SK-N-SH (cell line): ENCODE measurements around the gene CRYGC. TPM values are rescaled to one million over a fixed set of nuclear protein-coding genes. Genes with fewer than 3 reads are reported as not detected.

ENCODE experiments used
- CTCF ChIA-PET: fragments of 300-600, 350-600 bp; formaldehyde crosslinking; extraction: SDS; loops from one replicate; lab custom pipeline; 2021; lab: Yijun Ruan, JAX
- POLR2A ChIA-PET: fragments of 350-600 bp; sonication (Branson Sonifier 250); formaldehyde crosslinking; extraction: SDS; loops from one replicate; lab custom pipeline; 2020; ENCODE audit warnings: antibody characterized with exemption, inconsistent platforms; lab: Yijun Ruan, JAX
- DNase-seq: peaks from one replicate; pipeline ENCODE4 v3.0.0; 2012
- H2AFZ ChIP-seq: fragments of 200-600 bp; sonication (generic); 2 replicates; pipeline ENCODE4 v1.8.1; 2016; ENCODE audit warnings: antibody characterized with exemption, mild to moderate bottlenecking, low read depth
- H3F3A ChIP-seq: fragments of 200-600 bp; sonication (generic); replicated peaks from 2 replicates; pipeline ENCODE3; 2016; ENCODE audit warnings: antibody characterized with exemption, mild to moderate bottlenecking; ENCODE audit not compliant: insufficient read depth
- H3K27ac ChIP-seq, 2 experiments: fragments of 200-500 bp in 1 of 2; fragments of 200-600 bp in 1 of 2; sonication (Bioruptor generic) in 1 of 2; sonication (generic), shearing (Covaris generic) in 1 of 2; 2 replicates each; pipeline versions ENCODE4 v1.5.1 to v1.6.1; 2014 to 2016; ENCODE audit warnings: low read depth in 2 of 2, inconsistent platforms in 1 of 2, low read length in 1 of 2, mild to moderate bottlenecking in 1 of 2, mixed read lengths in 1 of 2
- H3K27me3 ChIP-seq: fragments of 200-600 bp; sonication (generic), shearing (Covaris generic); 2 replicates; pipeline ENCODE4 v1.6.1; 2016; ENCODE audit warnings: mixed run types; ENCODE audit not compliant: insufficient read depth
- H3K36me3 ChIP-seq, 2 experiments: fragments of 200-500 bp in 1 of 2; fragments of 200-600 bp in 1 of 2; sonication (Bioruptor generic) in 1 of 2; sonication (generic) in 1 of 2; replicated peaks in 1 of 2; 2 replicates each; pipeline versions ENCODE3 to v1.5.1; 2014 to 2016; ENCODE audit warnings: low read length in 1 of 2, mild to moderate bottlenecking in 1 of 2; ENCODE audit not compliant: insufficient read depth in 2 of 2, control insufficient read depth in 1 of 2
- H3K4me1 ChIP-seq, 2 experiments: fragments of 200-500 bp in 1 of 2; fragments of 200-600 bp in 1 of 2; sonication (Bioruptor generic) in 1 of 2; sonication (generic), shearing (Covaris generic) in 1 of 2; 2 replicates each; pipeline versions ENCODE4 v1.5.1 to v1.6.1; 2014 to 2016; ENCODE audit warnings: low read depth in 1 of 2, low read length in 1 of 2, mixed run types in 1 of 2; ENCODE audit not compliant: insufficient read depth in 2 of 2, control insufficient read depth in 1 of 2
- H3K4me2 ChIP-seq: fragments of 200-600 bp; sonication (generic), shearing (Covaris generic); 2 replicates; pipeline ENCODE4 v1.6.1; 2017; ENCODE audit warnings: mixed run types
- H3K4me3 ChIP-seq, 2 experiments: fragments of 200-500 bp in 1 of 2; fragments of 200-600 bp in 1 of 2; sonication (Bioruptor generic) in 1 of 2; sonication (generic), shearing (Covaris generic) in 1 of 2; 2 replicates each; pipeline versions ENCODE4 v1.5.1 to v1.8.1; 2014 to 2016; ENCODE audit warnings: low read depth in 2 of 2, inconsistent platforms in 1 of 2, low read length in 1 of 2, mild to moderate bottlenecking in 1 of 2, mixed read lengths in 1 of 2, moderate library complexity in 1 of 2
- H3K79me2 ChIP-seq: fragments of 200-600 bp; sonication (generic); 2 replicates; pipeline ENCODE4 v1.8.1; 2017; ENCODE audit warnings: mild to moderate bottlenecking; ENCODE audit not compliant: insufficient read depth
- H3K9ac ChIP-seq: fragments of 200-600 bp; sonication (generic); 2 replicates; pipeline ENCODE4 v1.6.1; 2017; ENCODE audit warnings: mixed run types
- H3K9me2 ChIP-seq: fragments of 200-600 bp; sonication (generic); 2 replicates; pipeline ENCODE4 v1.6.1; 2017; ENCODE audit warnings: mixed run types
- H3K9me3 ChIP-seq: fragments of 200-600 bp; sonication (generic); 2 replicates; pipeline ENCODE4 v1.6.1; 2017; ENCODE audit warnings: mixed run types, mild to moderate bottlenecking, moderate library complexity
- H4K20me1 ChIP-seq: fragments of 200-600 bp; sonication (generic); 2 replicates; pipeline ENCODE4 v1.6.1; 2017; ENCODE audit warnings: mild to moderate bottlenecking, mixed run types; ENCODE audit not compliant: insufficient read depth
- CHD2 ChIP-seq: fragments of 150-350 bp; IDR thresholded peaks from 2 replicates; pipeline ENCODE4 v1.6.1; 2018; ENCODE audit warnings: low read length; ENCODE audit not compliant: partially characterized antibody
- EP300 ChIP-seq, 2 experiments: IDR thresholded peaks; 2 replicates each; pipeline versions ENCODE4 v1.4.0 to v1.6.1; 2012; ENCODE audit warnings: borderline replicate concordance in 1 of 2, low read depth in 1 of 2, low read length in 1 of 2
- EZH2phosphoT487 ChIP-seq: fragments of 200-600 bp; sonication (generic); IDR thresholded peaks from 2 replicates; pipeline ENCODE4 v1.6.1; 2017; ENCODE audit warnings: low read depth, mixed run types, mild to moderate bottlenecking, antibody characterized with exemption, moderate library complexity, borderline replicate concordance
- FOXJ3 ChIP-seq: sonication (generic); formaldehyde crosslinking; IDR thresholded peaks from 2 replicates; pipeline ENCODE4 v1.5.1; 2020; ENCODE audit warnings: mild to moderate bottlenecking, missing genetic modification reagents
- FOXM1 ChIP-seq: IDR thresholded peaks from 2 replicates; pipeline ENCODE4 v1.4.0; 2012; ENCODE audit warnings: low read depth, mild to moderate bottlenecking
- GABPA ChIP-seq: IDR thresholded peaks from 2 replicates; pipeline ENCODE4 v1.4.0; 2012; ENCODE audit warnings: low read depth, mild to moderate bottlenecking
- GATA2 ChIP-seq: sonication (generic); formaldehyde crosslinking; IDR thresholded peaks from 2 replicates; pipeline ENCODE4 v1.5.0; 2020; ENCODE audit warnings: mild to moderate bottlenecking, missing genetic modification reagents
- JUND ChIP-seq: IDR thresholded peaks from 2 replicates; pipeline ENCODE4 v1.4.0; 2012
- MXI1 ChIP-seq: IDR thresholded peaks from 2 replicates; pipeline ENCODE4 v1.6.1; 2012; ENCODE audit warnings: mild to moderate bottlenecking, low read depth, low read length, improper control_type of control experiment
- NFIC ChIP-seq: IDR thresholded peaks from 2 replicates; pipeline ENCODE4 v1.4.0; 2012; ENCODE audit warnings: borderline replicate concordance
- NRF1 ChIP-seq: IDR thresholded peaks from 2 replicates; pipeline ENCODE4 v1.6.1; 2012; ENCODE audit warnings: low read depth, mild to moderate bottlenecking, low read length
- RCOR1 ChIP-seq: fragments of 150-350 bp; IDR thresholded peaks from 2 replicates; pipeline ENCODE4 v1.6.1; 2017; ENCODE audit warnings: antibody characterized with exemption, low read length
- RFX5 ChIP-seq: IDR thresholded peaks from 2 replicates; pipeline ENCODE4 v1.6.1; 2012; ENCODE audit warnings: mild to moderate bottlenecking, improper control_type of control experiment, low read length
- RXRA ChIP-seq: IDR thresholded peaks from 2 replicates; pipeline ENCODE4 v1.4.0; 2012; ENCODE audit warnings: low read depth, mild to moderate bottlenecking, borderline replicate concordance
- SMC3 ChIP-seq: IDR thresholded peaks from 2 replicates; pipeline ENCODE4 v1.6.1; 2012; ENCODE audit warnings: low read depth, low read length, improper control_type of control experiment
- TEAD4 ChIP-seq: IDR thresholded peaks from 2 replicates; pipeline ENCODE4 v1.4.0; 2012; ENCODE audit warnings: mild to moderate bottlenecking, borderline replicate concordance; ENCODE audit not compliant: insufficient read depth
- WGBS: methylation state at CpG from one replicate; pipeline ENCODE4 v1.1.6; 2017; ENCODE audit warnings: low lambda C conversion rate; 5-methylcytosine and 5-hydroxymethylcytosine counted together
- polyA plus RNA-seq, 3 experiments: library from polyadenylated mRNA; depleted of rRNA; stranded (reverse); fragments of >200 nt; gene quantifications; 2 replicates each; pipeline ENCODE4 v1.2.3, GENCODE V29; 2012
- TF ChIP-seq, protein P1 (sequence below): fragments of 200-600 bp; sonication (generic); IDR thresholded peaks from 2 replicates; pipeline ENCODE4 v1.6.1; 2017; ENCODE audit warnings: antibody characterized with exemption, mild to moderate bottlenecking, moderate library complexity
- TF ChIP-seq, protein P2 (sequence below): IDR thresholded peaks from 2 replicates; pipeline ENCODE4 v1.4.0; 2012; ENCODE audit warnings: low read depth, borderline replicate concordance
- TF ChIP-seq, protein P3 (sequence below): IDR thresholded peaks from 2 replicates; pipeline ENCODE4 v1.4.0; 2012; ENCODE audit warnings: low read depth
- TF ChIP-seq, protein P4 (sequence below): fragments of 150-350 bp; IDR thresholded peaks from 2 replicates; pipeline ENCODE4 v1.6.1; 2017; ENCODE audit warnings: antibody characterized with exemption, low read length, low read depth, borderline replicate concordance

CRYGC gene
- polyA plus RNA-seq, 1 of the 3 experiments (the other 2 are of a cell fraction) = 0.31 TPM

DNA sequence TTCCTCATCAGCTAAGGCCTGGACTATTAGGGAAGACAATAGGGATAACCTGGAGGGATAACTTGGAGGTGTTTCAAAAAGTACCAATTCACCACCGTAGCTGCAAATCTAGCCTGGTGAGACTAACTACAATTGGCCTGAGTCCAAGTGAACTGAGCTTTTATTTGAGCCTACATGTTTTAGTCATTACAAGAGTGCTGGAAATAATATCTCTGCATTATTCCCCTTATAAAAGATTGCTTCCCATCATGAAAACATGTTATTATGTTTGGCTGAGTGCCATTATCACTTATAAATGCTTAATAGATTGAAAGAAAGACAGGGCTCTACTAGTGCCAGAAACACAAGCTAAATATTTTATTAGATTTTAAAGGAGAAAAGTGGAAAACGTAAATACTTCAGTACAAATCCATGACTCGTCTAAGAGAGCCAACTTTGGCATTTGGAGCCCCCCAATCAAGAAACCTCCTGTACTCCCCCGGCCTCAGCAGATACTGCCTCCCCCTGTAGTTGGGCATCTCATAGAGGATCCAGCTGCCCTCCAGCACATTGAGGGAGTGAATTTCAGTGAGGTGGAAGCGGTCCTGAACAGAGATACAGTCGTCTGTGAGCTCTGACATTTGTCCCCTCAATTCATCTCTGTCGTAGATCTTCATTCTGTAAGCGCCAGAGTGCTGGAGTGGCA lies 12.8 kb upstream of the CRYGC start:
- H3K9me2 ChIP-seq = no peaks in the 10 kb centered on the region
- H3K9ac ChIP-seq = no peak overlapping the region
- no peaks in the 10 kb centered on the region for H3F3A ChIP-seq
- peak overlapping the region in 1 of 2 experiments; percentile 81; a peak in 2 of 4 replicates for H3K27ac ChIP-seq
- no peaks in the 10 kb centered on the region for H4K20me1 ChIP-seq
- peaks cover 6 to 9% of the 10 kb centered on the region in 2 experiments; a peak in 3 of 4 replicates for H3K4me1 ChIP-seq
- H2AFZ ChIP-seq = no peak overlapping the region
- no peaks in the 10 kb centered on the region for H3K9me3 ChIP-seq
- H3K36me3 ChIP-seq = no peaks in the 10 kb centered on the region
- CTCF ChIA-PET = interaction anchor here (0.6 to 3.0 kb wide), 8 partner anchors 11 to 113 kb away, joined by 3 to 22 read pairs (median 3); partner anchors contain the start of gene IDH1
- no peaks in the 10 kb centered on the region for H3K79me2 ChIP-seq
- no peak overlapping the region for H3K4me3 ChIP-seq
- H3K4me2 ChIP-seq = peak overlapping the region; percentile 28; the same call in 1 of the 2 replicates
- TF ChIP-seq RFX5 (no peak), EP300 (IDR thresholded peaks at IDR 0.05; ENCODE audit: borderline replicate concordance in 1 of 2, low read depth in 1 of 2, low read length in 1 of 2) (peak in 1 of 2 experiments; percentile 65; a peak in 2 of 4 replicates), NFIC (peak; percentile 62)
- WGBS = 28% methylated on average over 8 of the region's 8 CpGs
- POLR2A ChIA-PET = no interaction called here
- peak; percentile 61 for DNase-seq
- H3K27me3 ChIP-seq = no peaks in the 10 kb centered on the region

DNA sequence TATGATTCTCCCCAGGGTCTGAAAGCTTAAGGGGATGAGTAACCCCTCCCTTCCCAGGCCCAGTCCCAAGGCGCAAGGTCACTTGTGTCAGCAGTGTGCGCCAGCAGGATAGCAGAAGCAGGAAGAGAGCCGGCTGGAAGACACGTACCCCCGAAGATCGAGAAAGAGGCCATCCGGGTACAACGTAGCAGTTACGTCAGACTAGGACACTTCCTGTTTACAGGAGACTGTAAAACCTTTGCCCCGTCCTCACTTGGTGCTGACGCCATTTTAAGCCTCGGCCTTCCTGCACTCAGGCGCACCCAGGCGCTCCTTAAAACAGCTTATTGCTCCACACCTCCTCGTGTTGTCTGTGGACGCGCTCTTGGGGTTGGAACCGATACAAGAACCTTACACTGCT lies 9.8 kb upstream of the CRYGC start:
- peaks cover 6 to 15% of the 10 kb centered on the region in 2 experiments; a peak in 3 of 4 replicates for H3K4me1 ChIP-seq
- no peaks in the 10 kb centered on the region for H3F3A ChIP-seq
- H4K20me1 ChIP-seq = no peaks in the 10 kb centered on the region
- ChIA-PET CTCF (no interaction called here), POLR2A (no interaction called here)
- no peaks in the 10 kb centered on the region for H3K9me3 ChIP-seq
- TF ChIP-seq NRF1 = no peak
- no peak for TF ChIP-seq FOXJ3 (CRISPR knock-in tag)
- TF ChIP-seq RFX5 = no peak
- TF ChIP-seq GABPA = no peak
- TF ChIP-seq, protein P1, sequence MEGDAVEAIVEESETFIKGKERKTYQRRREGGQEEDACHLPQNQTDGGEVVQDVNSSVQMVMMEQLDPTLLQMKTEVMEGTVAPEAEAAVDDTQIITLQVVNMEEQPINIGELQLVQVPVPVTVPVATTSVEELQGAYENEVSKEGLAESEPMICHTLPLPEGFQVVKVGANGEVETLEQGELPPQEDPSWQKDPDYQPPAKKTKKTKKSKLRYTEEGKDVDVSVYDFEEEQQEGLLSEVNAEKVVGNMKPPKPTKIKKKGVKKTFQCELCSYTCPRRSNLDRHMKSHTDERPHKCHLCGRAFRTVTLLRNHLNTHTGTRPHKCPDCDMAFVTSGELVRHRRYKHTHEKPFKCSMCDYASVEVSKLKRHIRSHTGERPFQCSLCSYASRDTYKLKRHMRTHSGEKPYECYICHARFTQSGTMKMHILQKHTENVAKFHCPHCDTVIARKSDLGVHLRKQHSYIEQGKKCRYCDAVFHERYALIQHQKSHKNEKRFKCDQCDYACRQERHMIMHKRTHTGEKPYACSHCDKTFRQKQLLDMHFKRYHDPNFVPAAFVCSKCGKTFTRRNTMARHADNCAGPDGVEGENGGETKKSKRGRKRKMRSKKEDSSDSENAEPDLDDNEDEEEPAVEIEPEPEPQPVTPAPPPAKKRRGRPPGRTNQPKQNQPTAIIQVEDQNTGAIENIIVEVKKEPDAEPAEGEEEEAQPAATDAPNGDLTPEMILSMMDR = no peak
- no peak for TF ChIP-seq SMC3
- TF ChIP-seq EZH2phosphoT487 = no peak
- TF ChIP-seq, protein P2, sequence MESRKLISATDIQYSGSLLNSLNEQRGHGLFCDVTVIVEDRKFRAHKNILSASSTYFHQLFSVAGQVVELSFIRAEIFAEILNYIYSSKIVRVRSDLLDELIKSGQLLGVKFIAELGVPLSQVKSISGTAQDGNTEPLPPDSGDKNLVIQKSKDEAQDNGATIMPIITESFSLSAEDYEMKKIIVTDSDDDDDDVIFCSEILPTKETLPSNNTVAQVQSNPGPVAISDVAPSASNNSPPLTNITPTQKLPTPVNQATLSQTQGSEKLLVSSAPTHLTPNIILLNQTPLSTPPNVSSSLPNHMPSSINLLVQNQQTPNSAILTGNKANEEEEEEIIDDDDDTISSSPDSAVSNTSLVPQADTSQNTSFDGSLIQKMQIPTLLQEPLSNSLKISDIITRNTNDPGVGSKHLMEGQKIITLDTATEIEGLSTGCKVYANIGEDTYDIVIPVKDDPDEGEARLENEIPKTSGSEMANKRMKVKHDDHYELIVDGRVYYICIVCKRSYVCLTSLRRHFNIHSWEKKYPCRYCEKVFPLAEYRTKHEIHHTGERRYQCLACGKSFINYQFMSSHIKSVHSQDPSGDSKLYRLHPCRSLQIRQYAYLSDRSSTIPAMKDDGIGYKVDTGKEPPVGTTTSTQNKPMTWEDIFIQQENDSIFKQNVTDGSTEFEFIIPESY = no peak
- no peak for TF ChIP-seq FOXM1
- no peak for TF ChIP-seq RCOR1
- TF ChIP-seq CHD2 = no peak
- no peak for TF ChIP-seq JUND
- TF ChIP-seq, protein P3, sequence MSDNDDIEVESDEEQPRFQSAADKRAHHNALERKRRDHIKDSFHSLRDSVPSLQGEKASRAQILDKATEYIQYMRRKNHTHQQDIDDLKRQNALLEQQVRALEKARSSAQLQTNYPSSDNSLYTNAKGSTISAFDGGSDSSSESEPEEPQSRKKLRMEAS = no peak
- no peak for TF ChIP-seq NFIC
- TF ChIP-seq MXI1 = no peak
- TF ChIP-seq TEAD4 = no peak
- no peak for TF ChIP-seq RXRA
- TF ChIP-seq, protein P4, sequence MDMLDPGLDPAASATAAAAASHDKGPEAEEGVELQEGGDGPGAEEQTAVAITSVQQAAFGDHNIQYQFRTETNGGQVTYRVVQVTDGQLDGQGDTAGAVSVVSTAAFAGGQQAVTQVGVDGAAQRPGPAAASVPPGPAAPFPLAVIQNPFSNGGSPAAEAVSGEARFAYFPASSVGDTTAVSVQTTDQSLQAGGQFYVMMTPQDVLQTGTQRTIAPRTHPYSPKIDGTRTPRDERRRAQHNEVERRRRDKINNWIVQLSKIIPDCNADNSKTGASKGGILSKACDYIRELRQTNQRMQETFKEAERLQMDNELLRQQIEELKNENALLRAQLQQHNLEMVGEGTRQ = no peak
- TF ChIP-seq GATA2 (CRISPR knock-in tag) = no peak
- TF ChIP-seq EP300 (IDR thresholded peaks at IDR 0.05; ENCODE audit: borderline replicate concordance in 1 of 2, low read depth in 1 of 2, low read length in 1 of 2) = no peak
- no peak overlapping the region for H3K4me3 ChIP-seq
- no peaks in the 10 kb centered on the region for H3K27me3 ChIP-seq
- no peaks in the 10 kb centered on the region for H3K36me3 ChIP-seq
- H3K9me2 ChIP-seq = no peaks in the 10 kb centered on the region
- no peak for DNase-seq
- no peak overlapping the region for H3K9ac ChIP-seq
- H3K4me2 ChIP-seq = no peak overlapping the region
- no peak overlapping the region for H2AFZ ChIP-seq
- no peak overlapping the region for H3K27ac ChIP-seq
- 90% methylated on average over 18 of the region's 18 CpGs for WGBS
- no peaks in the 10 kb centered on the region for H3K79me2 ChIP-seq
